BJ (cell line): Measurements from ENCODE around the gene LRRC46. TPM values are rescaled to one million over a fixed set of nuclear protein-coding genes. Genes with fewer than 3 reads are reported as not detected.

Experiments
- CTCF ChIA-PET: fragments of 350-600 bp; formaldehyde crosslinking; extraction: SDS; loops from one replicate; lab custom pipeline; 2021; ENCODE audit warnings: antibody characterized with exemption, inconsistent platforms; lab: Yijun Ruan, JAX
- POLR2A ChIA-PET: fragments of 300-600 bp; sonication (Branson Sonifier 250); formaldehyde crosslinking; extraction: SDS; loops from one replicate; lab custom pipeline; 2021; ENCODE audit warnings: antibody characterized with exemption; lab: Charles Lee
- DNase-seq: peaks from one replicate; pipeline ENCODE4 v3.0.0-alpha.2; 2011; ENCODE audit warnings: low read depth
- H3K27me3 ChIP-seq: 2 replicates; pipeline ENCODE4 v1.6.0; 2011; ENCODE audit warnings: low read length; ENCODE audit not compliant: control insufficient read depth, insufficient read depth
- H3K36me3 ChIP-seq: 2 replicates; pipeline ENCODE4 v1.5.1; 2011; ENCODE audit warnings: low read length; ENCODE audit not compliant: control insufficient read depth, insufficient read depth
- H3K4me3 ChIP-seq: 2 replicates; pipeline ENCODE4 v1.5.1; 2011; ENCODE audit warnings: low read depth, mild to moderate bottlenecking, control low read depth, low read length
- polyA plus RNA-seq: library from polyadenylated mRNA; depleted of rRNA; stranded (reverse); fragments of >200 nt; gene quantifications from 2 replicates; pipeline ENCODE4 v1.2.3, GENCODE V29; 2011; rRNA removed
- TF ChIP-seq, protein P1 (sequence below): IDR thresholded peaks from 2 replicates; pipeline ENCODE4 v1.5.1; 2011; ENCODE audit warnings: low read depth, mild to moderate bottlenecking, control low read depth, inconsistent platforms, low read length, moderate library complexity; ENCODE audit not compliant: insufficient read depth

LRRC46 gene
- polyA plus RNA-seq, 1 experiment = 0.58 TPM

DNA sequence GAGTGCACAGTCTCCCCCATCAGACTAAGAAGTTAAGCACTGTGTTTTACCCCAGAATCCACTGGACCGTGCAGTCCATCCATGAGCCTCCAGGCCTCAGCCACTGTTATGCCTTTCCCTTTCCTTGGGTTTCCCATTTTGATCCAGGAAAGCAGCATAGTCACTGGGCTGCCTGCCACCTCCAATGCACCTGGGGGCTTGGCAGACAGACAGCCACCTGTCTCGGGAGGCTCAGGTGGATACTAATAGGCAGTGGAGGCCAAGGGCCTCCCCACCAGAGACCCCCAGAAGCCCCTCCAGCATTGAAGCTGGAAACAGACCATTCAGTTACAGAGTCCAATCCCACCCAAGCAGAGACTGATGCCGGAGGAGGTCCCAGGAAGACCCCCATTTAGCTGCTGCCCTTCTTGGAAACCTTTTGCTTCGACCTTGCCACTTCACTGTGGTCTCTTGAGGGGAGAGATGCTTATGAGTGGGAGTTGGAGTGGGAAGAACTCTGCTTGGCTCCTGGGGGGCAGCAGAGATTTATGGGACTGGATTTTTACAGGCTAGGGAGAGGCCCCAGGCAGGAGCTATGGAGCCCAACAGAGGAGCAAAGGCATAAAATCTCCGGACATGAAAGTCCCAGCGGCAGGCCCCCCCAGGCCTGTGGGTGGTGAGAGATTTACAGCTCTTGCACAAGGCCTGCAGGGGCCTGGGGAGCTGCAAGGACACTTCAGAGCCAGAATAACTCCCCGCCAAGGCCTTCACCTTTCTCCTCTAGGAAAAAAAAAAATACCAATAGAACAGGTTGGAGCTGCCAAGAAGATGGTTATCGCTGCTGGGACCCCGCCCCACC, 52.3 kb downstream of the LRRC46 start:
- no peak overlapping the region for H3K4me3 ChIP-seq
- TF ChIP-seq, protein P1, sequence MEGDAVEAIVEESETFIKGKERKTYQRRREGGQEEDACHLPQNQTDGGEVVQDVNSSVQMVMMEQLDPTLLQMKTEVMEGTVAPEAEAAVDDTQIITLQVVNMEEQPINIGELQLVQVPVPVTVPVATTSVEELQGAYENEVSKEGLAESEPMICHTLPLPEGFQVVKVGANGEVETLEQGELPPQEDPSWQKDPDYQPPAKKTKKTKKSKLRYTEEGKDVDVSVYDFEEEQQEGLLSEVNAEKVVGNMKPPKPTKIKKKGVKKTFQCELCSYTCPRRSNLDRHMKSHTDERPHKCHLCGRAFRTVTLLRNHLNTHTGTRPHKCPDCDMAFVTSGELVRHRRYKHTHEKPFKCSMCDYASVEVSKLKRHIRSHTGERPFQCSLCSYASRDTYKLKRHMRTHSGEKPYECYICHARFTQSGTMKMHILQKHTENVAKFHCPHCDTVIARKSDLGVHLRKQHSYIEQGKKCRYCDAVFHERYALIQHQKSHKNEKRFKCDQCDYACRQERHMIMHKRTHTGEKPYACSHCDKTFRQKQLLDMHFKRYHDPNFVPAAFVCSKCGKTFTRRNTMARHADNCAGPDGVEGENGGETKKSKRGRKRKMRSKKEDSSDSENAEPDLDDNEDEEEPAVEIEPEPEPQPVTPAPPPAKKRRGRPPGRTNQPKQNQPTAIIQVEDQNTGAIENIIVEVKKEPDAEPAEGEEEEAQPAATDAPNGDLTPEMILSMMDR = no peak
- no peaks in the 10 kb centered on the region for H3K27me3 ChIP-seq
- no peak for DNase-seq
- ChIA-PET POLR2A (no interaction called here), CTCF (interaction anchor here (1.0 to 17.5 kb wide), 6 partner anchors 9 to 66 kb away, joined by 3 to 875 read pairs (median 5); partner anchors contain the start of genes SCRN2 and SP6)
- H3K36me3 ChIP-seq = no peaks in the 10 kb centered on the region

DNA sequence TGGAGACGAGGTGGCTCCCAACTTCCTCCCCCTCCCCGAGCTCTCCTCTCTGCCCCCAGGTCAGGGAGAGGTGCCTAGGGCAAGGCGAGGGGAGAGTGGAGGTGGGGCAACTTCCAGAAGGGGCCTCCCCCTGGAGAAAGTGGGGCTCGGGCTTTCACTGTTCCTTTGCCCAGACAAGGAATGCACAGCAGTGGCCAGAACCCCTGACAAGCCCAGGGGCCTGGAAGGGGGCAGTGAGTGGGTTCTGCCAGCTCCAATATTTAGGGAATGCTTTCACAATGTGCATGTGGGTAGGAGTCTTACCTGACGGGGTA, 52.9 kb downstream of the LRRC46 start:
- CTCF ChIA-PET = interaction anchor here (1.0 to 17.5 kb wide), 6 partner anchors 10 to 66 kb away, joined by 3 to 875 read pairs (median 5); partner anchors contain the start of genes SCRN2 and SP6
- Histone ChIP-seq H3K36me3 (no peaks in the 10 kb centered on the region), H3K27me3 (no peaks in the 10 kb centered on the region), H3K4me3 (no peak overlapping the region)
- POLR2A ChIA-PET = no interaction called here
- TF ChIP-seq, protein P1 = no peak
- DNase-seq = no peak

DNA sequence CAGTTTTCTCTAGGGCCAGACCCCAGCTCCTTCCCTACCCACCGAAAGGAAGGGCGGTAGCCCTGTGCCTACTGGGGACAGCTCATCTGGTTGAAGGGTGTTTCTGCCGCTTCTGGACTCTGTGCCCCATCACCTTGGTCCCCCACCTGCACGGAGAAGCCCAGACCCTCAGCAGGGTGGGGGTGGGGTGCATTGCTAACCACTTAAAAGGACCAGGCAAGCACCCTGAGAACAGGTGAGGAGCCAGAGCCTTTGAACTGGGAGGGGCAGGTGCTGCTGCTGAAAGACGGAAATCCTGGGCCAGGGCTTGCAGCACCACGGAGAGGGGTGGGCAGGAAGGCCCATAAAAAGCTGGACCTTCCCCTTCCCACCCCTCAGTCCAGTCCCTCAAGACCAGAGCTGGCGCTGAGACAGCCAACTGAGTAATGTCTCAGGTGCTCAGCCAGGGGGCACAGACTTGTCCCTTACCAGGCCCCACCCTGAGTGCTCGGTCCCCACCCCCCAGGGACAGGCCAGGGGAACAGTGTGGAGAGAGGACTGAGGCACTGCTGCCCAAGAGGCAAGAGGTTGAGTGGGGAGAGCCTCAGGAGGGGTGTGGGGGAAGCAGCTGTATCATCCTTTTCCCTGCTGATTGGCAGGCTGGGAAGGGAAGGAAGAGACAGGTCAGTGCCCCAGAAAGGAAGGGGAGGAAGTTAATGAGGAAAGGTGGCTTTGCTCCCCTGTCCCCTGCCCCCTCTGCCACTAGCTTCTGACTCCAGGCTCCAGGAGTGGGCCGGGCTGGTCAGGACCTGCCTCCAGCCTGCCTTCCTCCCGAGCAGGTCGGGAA, 53.6 kb downstream of the LRRC46 start:
- POLR2A ChIA-PET = no interaction called here
- no peaks in the 10 kb centered on the region for H3K36me3 ChIP-seq
- DNase-seq = no peak
- CTCF ChIA-PET = interaction anchor here (1.0 to 17.5 kb wide), 5 partner anchors 11 to 65 kb away, joined by 3 to 875 read pairs (median 6); partner anchors contain the start of genes SCRN2 and SP6
- TF ChIP-seq, protein P1 = no peak
- no peaks in the 10 kb centered on the region for H3K27me3 ChIP-seq
- H3K4me3 ChIP-seq = no peak overlapping the region

Other genes with a start within 250 kb of the LRRC46 start
- gene KPNB1, start 181.8 kb upstream of the LRRC46 start, polyA plus RNA-seq = 171 and 184 TPM in 2 replicates
- 4.7 and 7.3 TPM in 2 replicates for gene TBKBP1, start 137.5 kb upstream of the LRRC46 start, polyA plus RNA-seq
- gene TBX21, start 98.4 kb upstream of the LRRC46 start, polyA plus RNA-seq = not detected in 2 replicates
- gene OSBPL7, start 9.9 kb upstream of the LRRC46 start, polyA plus RNA-seq = 4.5 and 7.6 TPM in 2 replicates
- 49.1 and 59.2 TPM in 2 replicates for gene MRPL10, start 129 bp upstream of the LRRC46 start, polyA plus RNA-seq
- gene SCRN2, start 9.6 kb downstream of the LRRC46 start, polyA plus RNA-seq = 18.3 and 41.1 TPM in 2 replicates
- 0.05 and 0.07 TPM in 2 replicates for gene SP6, start 19.5 kb downstream of the LRRC46 start, polyA plus RNA-seq
- gene SP2, start 64.6 kb downstream of the LRRC46 start, polyA plus RNA-seq = 4.0 and 5.9 TPM in 2 replicates
- gene PNPO, start 109.9 kb downstream of the LRRC46 start, polyA plus RNA-seq = 15.9 and 19.6 TPM in 2 replicates
- gene PRR15L, start 126.2 kb downstream of the LRRC46 start, polyA plus RNA-seq = not detected in 2 replicates
- 76.6 and 98.1 TPM in 2 replicates for gene CDK5RAP3, start 139.4 kb downstream of the LRRC46 start, polyA plus RNA-seq
- gene COPZ2, start 206.1 kb downstream of the LRRC46 start, polyA plus RNA-seq = 132 and 181 TPM in 2 replicates
- 255 and 281 TPM in 2 replicates for gene NFE2L1, start 216.7 kb downstream of the LRRC46 start, polyA plus RNA-seq